Hepatocyte (in vitro differentiated cells): ENCODE data around the gene NPB.

ENCODE experiments used
- CTCF ChIP-seq: fragments of 200-600 bp; sonication (generic); IDR thresholded peaks from 2 replicates; pipeline ENCODE4 v1.5.1; 2016; ENCODE audit warnings: antibody characterized with exemption, mild to moderate bottlenecking; ENCODE audit not compliant: poor library complexity
- EZH2 ChIP-seq: fragments of 200-600 bp; sonication (generic); IDR thresholded peaks from 2 replicates; pipeline ENCODE4 v1.6.1; 2016; ENCODE audit warnings: antibody characterized with exemption, mild to moderate bottlenecking, borderline replicate concordance
- EZH2phosphoT487 ChIP-seq: fragments of 200-600 bp; sonication (generic); IDR thresholded peaks from one replicate; pipeline ENCODE4 v1.6.1; 2018; ENCODE audit warnings: antibody characterized with exemption, mild to moderate bottlenecking, low read depth, moderate library complexity; ENCODE audit not compliant: unreplicated experiment, severe bottlenecking

GRCh38 chr17:81924557-81925532 lies 22.8 kb downstream of the NPB start:
- TF ChIP-seq EZH2 (no peak), CTCF (no peak), EZH2phosphoT487 (no peak)
